Panc1 (cell line): ENCODE data around the gene SV2C.

Experiments
- CTCF ChIP-seq: fragments of 450-650 bp; IDR thresholded peaks from 2 replicates; pipeline ENCODE4 v1.5.1; 2017; ENCODE audit warnings: mild to moderate bottlenecking
- POLR2AphosphoS5 ChIP-seq: IDR thresholded peaks from 2 replicates; pipeline ENCODE4 v1.6.1; 2012; ENCODE audit warnings: mild to moderate bottlenecking, low read depth, low read length, moderate library complexity
- SIN3A ChIP-seq: IDR thresholded peaks from 2 replicates; pipeline ENCODE4 v1.6.1; 2012; ENCODE audit warnings: low read depth, mild to moderate bottlenecking, low read length, moderate library complexity, borderline replicate concordance; ENCODE audit not compliant: insufficient read depth

GRCh38 chr5:76083555-76084495 is 642 bp downstream of the SV2C start:
- TF ChIP-seq CTCF, result no peak
- TF ChIP-seq POLR2AphosphoS5, result no peak
- no peak for TF ChIP-seq SIN3A
